Thyroid gland (tissue), 4 donors: ENCODE measurements around the gene INTS2.

ENCODE experiments used
- POLR2A ChIP-seq, 2 donors: fragments of 450-650 bp; IDR thresholded peaks; one replicate each; pipeline ENCODE4 v1.6.1; 2017; ENCODE audit warnings: antibody characterized with exemption in 2 of 2, mild to moderate bottlenecking in 2 of 2, moderate library complexity in 1 of 2
- TF ChIP-seq, protein P1 (sequence below), 6 experiments: fragments of 200-600 bp in 3 of 6; fragments of 450-650 bp in 3 of 6; sonication (generic) in 3 of 6; IDR thresholded peaks; one replicate each; pipeline ENCODE4 v1.5.1; 2016 to 2019; ENCODE audit warnings: antibody characterized with exemption in 6 of 6, mild to moderate bottlenecking in 2 of 6, inconsistent platforms in 1 of 6, moderate library complexity in 1 of 6

DNA sequence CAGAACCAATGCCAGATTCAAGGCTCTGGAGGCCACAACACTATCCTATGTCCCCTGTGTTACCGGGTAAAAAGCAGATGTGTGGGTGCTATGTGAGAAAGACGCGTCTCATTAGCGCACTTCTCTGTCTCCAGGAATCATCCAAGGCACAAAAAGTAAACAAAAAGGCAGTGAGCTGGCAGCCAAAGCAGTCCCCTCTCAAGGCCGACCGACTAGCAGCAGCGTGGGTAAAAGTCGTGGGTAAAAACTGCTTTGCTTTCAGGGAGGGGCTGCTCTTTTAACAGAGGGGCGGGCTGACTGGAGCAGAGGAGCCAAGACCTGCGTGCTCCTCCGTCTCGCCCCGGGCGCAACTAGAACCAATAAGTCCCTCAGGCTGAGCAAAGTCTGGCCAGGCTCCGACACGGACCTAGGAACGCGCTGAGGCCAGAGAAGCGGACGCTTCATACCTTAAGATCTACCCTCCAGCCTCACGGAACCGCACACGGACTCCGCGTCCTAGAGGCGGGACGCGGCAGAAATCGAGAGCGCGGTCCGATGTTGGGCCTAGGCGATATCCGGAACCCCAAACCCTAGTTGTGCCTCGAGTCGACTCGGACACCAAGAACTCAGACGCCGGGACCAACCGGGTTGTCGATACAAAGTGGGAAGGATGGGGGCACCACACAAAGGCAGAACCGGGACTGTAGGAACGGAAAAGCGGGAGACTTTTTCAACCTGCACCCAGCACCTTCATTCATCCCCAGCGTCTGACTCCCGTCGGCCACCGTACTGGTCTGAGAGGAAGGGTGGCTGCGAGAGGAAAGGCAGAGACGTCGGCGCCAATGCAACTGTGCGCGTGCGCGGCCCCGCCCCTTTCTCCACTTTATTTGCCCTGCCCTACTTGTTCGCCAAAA, at the start of gene INTS2:
- TF ChIP-seq POLR2A (IDR thresholded peaks at IDR 0.05): peak in 1 of 2 donors; percentile 81
- TF ChIP-seq, protein P1, sequence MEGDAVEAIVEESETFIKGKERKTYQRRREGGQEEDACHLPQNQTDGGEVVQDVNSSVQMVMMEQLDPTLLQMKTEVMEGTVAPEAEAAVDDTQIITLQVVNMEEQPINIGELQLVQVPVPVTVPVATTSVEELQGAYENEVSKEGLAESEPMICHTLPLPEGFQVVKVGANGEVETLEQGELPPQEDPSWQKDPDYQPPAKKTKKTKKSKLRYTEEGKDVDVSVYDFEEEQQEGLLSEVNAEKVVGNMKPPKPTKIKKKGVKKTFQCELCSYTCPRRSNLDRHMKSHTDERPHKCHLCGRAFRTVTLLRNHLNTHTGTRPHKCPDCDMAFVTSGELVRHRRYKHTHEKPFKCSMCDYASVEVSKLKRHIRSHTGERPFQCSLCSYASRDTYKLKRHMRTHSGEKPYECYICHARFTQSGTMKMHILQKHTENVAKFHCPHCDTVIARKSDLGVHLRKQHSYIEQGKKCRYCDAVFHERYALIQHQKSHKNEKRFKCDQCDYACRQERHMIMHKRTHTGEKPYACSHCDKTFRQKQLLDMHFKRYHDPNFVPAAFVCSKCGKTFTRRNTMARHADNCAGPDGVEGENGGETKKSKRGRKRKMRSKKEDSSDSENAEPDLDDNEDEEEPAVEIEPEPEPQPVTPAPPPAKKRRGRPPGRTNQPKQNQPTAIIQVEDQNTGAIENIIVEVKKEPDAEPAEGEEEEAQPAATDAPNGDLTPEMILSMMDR (IDR thresholded peaks at IDR 0.05): peak in 1 of 6 experiments; percentile 10
